ENCODE results near the gene TYRO3.

Gene TYRO3

DNA sequence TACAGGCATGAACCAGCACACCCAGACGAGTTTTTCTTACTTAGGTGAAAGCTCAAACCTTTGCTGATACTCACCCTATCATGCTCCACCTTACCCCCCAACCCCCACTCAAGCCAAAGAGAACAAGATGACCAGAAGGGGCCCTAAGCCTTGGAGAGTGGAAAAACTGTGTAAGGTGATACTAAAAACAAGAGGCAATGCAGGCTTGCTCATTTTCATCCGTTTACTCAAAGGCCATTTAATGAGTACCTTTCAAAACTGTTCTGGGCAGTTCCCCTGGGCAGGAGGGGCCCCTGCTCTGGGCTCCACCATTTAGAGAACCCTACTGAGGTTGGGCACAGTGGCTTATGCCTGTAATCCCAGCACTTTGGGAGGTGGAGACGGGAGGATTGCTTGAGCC, 6.7 kb downstream of the TYRO3 start:
- Histone ChIP-seq H3K23ac (ENCODE audit: low read length) (no peak overlapping the region), H3K9ac (ENCODE audit: low read length) (no peak overlapping the region), H3K27me3 (ENCODE audit: insufficient read depth, low read length) (no peaks in the 10 kb centered on the region), H2BK120ac (ENCODE audit: insufficient read depth, low read length, poor library complexity) (no peak overlapping the region), H3K4ac (ENCODE audit: low read depth, low read length) (no peak overlapping the region), H3K14ac (ENCODE audit: low read length) (no peak overlapping the region), H4K12ac (ENCODE audit: low read depth, low read length) (no peak overlapping the region), H3K27ac (ENCODE audit: low read depth, low read length) (no peak overlapping the region), H3K18ac (ENCODE audit: low read length) (no peak overlapping the region), H3K79me2 (ENCODE audit: control insufficient read depth, insufficient read depth, low read length, poor library complexity) (peaks cover 8% of the 10 kb centered on the region), H3K4me3 (ENCODE audit: low read depth, low read length) (no peak overlapping the region), H3K4me1 (ENCODE audit: control insufficient read depth in 1 of 2, insufficient read depth in 2 of 2, low read length in 2 of 2) (peaks cover 50 to 55% of the 10 kb centered on the region in 2 experiments), H3K4me2 (ENCODE audit: low read length) (no peak overlapping the region), H3K79me1 (ENCODE audit: low read length) (peaks cover 27% of the 10 kb centered on the region), H4K8ac (ENCODE audit: low read depth, low read length) (no peak overlapping the region), H2BK12ac (ENCODE audit: low read length) (peak overlapping the region; percentile 29), H2AFZ (ENCODE audit: insufficient read depth, low read length, poor library complexity) (no peak overlapping the region), H4K91ac (ENCODE audit: low read depth, low read length) (no peak overlapping the region), H2BK5ac (ENCODE audit: low read depth, low read length, poor library complexity) (peak overlapping the region; percentile 37), H3K9me3 (ENCODE audit: insufficient read depth, low read depth, low read length) (no peaks in the 10 kb centered on the region), H3K36me3 (ENCODE audit: control insufficient read depth in 1 of 2, insufficient read depth in 2 of 2, low read length in 2 of 2) (peaks cover 60 to 71% of the 10 kb centered on the region in 2 experiments), H2AK5ac (ENCODE audit: low read length) (no peak overlapping the region)
- no peak for DNase-seq
- WGBS (ENCODE audit: extremely low coverage, insufficient coverage, insufficient read length) = no CpG with 5 or more reads among the region's 3 CpGs

DNA sequence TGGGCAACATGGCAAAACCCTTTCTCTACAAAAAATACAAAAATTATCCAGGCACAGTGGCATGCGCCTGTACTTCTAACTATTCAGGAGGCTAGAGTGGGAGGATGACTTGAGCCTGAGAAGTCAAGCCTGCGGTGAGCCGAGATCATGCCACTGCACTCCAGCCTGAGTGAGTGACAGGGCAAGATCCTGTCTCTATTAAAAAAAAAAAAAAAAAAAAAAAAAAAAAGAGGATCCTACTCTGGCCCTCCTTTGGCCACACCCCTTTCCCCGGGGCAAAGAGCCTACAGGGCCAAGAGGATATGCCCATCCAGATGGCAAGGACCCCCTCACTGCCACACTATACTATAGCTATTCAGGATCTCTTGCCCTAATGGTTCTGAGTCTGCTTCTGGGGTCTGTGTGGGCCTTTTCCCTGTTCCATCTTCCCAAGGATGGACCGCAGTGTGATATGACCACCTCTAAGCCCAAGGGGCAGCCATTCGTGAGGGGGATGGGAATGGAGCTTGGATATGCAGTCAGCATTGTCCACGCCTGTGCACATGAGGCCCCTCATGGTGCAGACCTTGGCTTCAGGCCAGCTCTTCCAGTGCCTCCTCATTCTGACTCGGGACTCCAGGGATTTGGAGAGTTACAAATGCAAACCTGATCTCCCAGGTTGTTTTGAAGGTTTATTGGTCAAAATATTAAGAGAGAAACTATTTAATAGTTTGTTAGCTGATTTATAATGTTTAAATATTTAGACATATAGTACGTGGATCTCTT, 7.3 kb downstream of the TYRO3 start:
- peaks cover 29% of the 10 kb centered on the region for H3K79me1 ChIP-seq (ENCODE audit: low read length)
- WGBS (ENCODE audit: extremely low coverage, insufficient coverage, insufficient read length) = no CpG with 5 or more reads among the region's 9 CpGs
- H2BK12ac ChIP-seq (ENCODE audit: low read length) = peak overlapping the region; percentile 61
- no peak overlapping the region for H3K18ac ChIP-seq (ENCODE audit: low read length)
- no peak overlapping the region for H3K4me3 ChIP-seq (ENCODE audit: low read depth, low read length)
- peak overlapping the region; percentile 30 for H4K8ac ChIP-seq (ENCODE audit: low read depth, low read length)
- H3K14ac ChIP-seq (ENCODE audit: low read length) = peak overlapping the region; percentile 16
- no peak overlapping the region for H4K12ac ChIP-seq (ENCODE audit: low read depth, low read length)
- H4K91ac ChIP-seq (ENCODE audit: low read depth, low read length) = no peak overlapping the region
- DNase-seq = no peak
- no peak overlapping the region for H2AK5ac ChIP-seq (ENCODE audit: low read length)
- H3K27ac ChIP-seq (ENCODE audit: low read depth, low read length) = no peak overlapping the region
- H3K79me2 ChIP-seq (ENCODE audit: control insufficient read depth, insufficient read depth, low read length, poor library complexity) = peaks cover 7% of the 10 kb centered on the region
- H2AFZ ChIP-seq (ENCODE audit: insufficient read depth, low read length, poor library complexity) = no peak overlapping the region
- H3K36me3 ChIP-seq (ENCODE audit: control insufficient read depth in 1 of 2, insufficient read depth in 2 of 2, low read length in 2 of 2) = peaks cover 62 to 73% of the 10 kb centered on the region in 2 experiments
- H3K27me3 ChIP-seq (ENCODE audit: insufficient read depth, low read length) = no peaks in the 10 kb centered on the region
- peaks cover 49 to 54% of the 10 kb centered on the region in 2 experiments for H3K4me1 ChIP-seq (ENCODE audit: control insufficient read depth in 1 of 2, insufficient read depth in 2 of 2, low read length in 2 of 2)
- no peaks in the 10 kb centered on the region for H3K9me3 ChIP-seq (ENCODE audit: insufficient read depth, low read depth, low read length)
- H3K23ac ChIP-seq (ENCODE audit: low read length) = no peak overlapping the region
- no peak overlapping the region for H3K4me2 ChIP-seq (ENCODE audit: low read length)
- no peak overlapping the region for H2BK5ac ChIP-seq (ENCODE audit: low read depth, low read length, poor library complexity)
- H3K4ac ChIP-seq (ENCODE audit: low read depth, low read length) = no peak overlapping the region
- H2BK120ac ChIP-seq (ENCODE audit: insufficient read depth, low read length, poor library complexity) = peak overlapping the region; percentile 1
- H3K9ac ChIP-seq (ENCODE audit: low read length) = no peak overlapping the region

DNA sequence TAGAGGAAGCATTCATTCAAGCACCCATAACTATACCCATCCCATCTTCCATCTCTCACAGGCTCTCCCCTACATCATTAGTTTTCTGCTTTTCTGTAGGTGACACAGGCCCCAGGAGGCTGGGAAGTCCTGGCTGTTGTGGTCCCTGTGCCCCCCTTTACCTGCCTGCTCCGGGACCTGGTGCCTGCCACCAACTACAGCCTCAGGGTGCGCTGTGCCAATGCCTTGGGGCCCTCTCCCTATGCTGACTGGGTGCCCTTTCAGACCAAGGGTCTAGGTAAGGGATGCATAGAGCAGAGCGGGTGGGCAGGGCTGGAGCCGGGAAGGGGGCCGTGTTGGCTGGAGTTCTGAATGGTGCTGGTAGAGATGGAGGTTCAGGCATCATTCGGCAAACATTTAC, 8.2 kb downstream of the TYRO3 start:
- peak overlapping the region; percentile 36 for H3K27ac ChIP-seq (ENCODE audit: low read depth, low read length)
- DNase-seq = no peak
- H3K36me3 ChIP-seq (ENCODE audit: control insufficient read depth in 1 of 2, insufficient read depth in 2 of 2, low read length in 2 of 2) = peaks cover 61 to 75% of the 10 kb centered on the region in 2 experiments

DNA sequence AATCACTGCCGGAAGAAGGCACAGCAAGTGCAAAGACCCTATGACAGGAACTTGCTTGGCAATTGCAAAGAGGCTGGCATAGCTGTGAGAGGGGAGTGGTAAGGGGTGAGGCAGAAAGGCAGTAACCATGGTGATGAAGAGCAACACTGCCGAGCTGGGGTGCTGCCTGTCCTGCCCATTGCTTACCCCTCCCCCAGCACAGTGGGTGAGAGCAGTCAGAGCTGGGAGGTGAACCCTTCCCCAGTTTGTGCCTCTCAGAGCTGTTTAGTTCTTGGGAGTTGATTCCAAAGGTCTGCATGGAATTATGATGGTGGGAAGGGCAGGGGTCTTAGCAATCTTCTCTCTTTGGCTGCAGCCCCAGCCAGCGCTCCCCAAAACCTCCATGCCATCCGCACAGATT, 8.8 kb downstream of the TYRO3 start:
- Histone ChIP-seq H3K27ac (ENCODE audit: low read depth, low read length) (peak overlapping the region; percentile 93), H3K18ac (ENCODE audit: low read length) (peak overlapping the region; percentile 43), H3K23ac (ENCODE audit: low read length) (no peak overlapping the region), H4K8ac (ENCODE audit: low read depth, low read length) (peak overlapping the region; percentile 70), H3K4ac (ENCODE audit: low read depth, low read length) (peak overlapping the region; percentile 42), H3K9ac (ENCODE audit: low read length) (no peak overlapping the region), H3K9me3 (ENCODE audit: insufficient read depth, low read depth, low read length) (no peaks in the 10 kb centered on the region), H2AFZ (ENCODE audit: insufficient read depth, low read length, poor library complexity) (no peak overlapping the region), H2AK5ac (ENCODE audit: low read length) (peak overlapping the region; percentile 32), H3K4me2 (ENCODE audit: low read length) (peak overlapping the region; percentile 58), H4K91ac (ENCODE audit: low read depth, low read length) (peak overlapping the region; percentile 94), H3K14ac (ENCODE audit: low read length) (peak overlapping the region; percentile 30), H2BK5ac (ENCODE audit: low read depth, low read length, poor library complexity) (peak overlapping the region; percentile 86), H3K4me3 (ENCODE audit: low read depth, low read length) (no peak overlapping the region), H4K12ac (ENCODE audit: low read depth, low read length) (peak overlapping the region; percentile 1), H3K79me2 (ENCODE audit: control insufficient read depth, insufficient read depth, low read length, poor library complexity) (peaks cover 6% of the 10 kb centered on the region), H3K79me1 (ENCODE audit: low read length) (peaks cover 27% of the 10 kb centered on the region), H3K4me1 (ENCODE audit: control insufficient read depth in 1 of 2, insufficient read depth in 2 of 2, low read length in 2 of 2) (peaks cover 36 to 45% of the 10 kb centered on the region in 2 experiments), H2BK120ac (ENCODE audit: insufficient read depth, low read length, poor library complexity) (peak overlapping the region; percentile 92), H3K36me3 (ENCODE audit: control insufficient read depth in 1 of 2, insufficient read depth in 2 of 2, low read length in 2 of 2) (peaks cover 61 to 75% of the 10 kb centered on the region in 2 experiments), H3K27me3 (ENCODE audit: insufficient read depth, low read length) (no peaks in the 10 kb centered on the region), H2BK12ac (ENCODE audit: low read length) (peak overlapping the region; percentile 16)
- no CpG with 5 or more reads among the region's 4 CpGs for WGBS (ENCODE audit: extremely low coverage, insufficient coverage, insufficient read length)
- DNase-seq = no peak

More for the DNA sequence above, 8.2 kb downstream of the TYRO3 start:
- Histone ChIP-seq H3K4me1 (ENCODE audit: control insufficient read depth in 1 of 2, insufficient read depth in 2 of 2, low read length in 2 of 2) (peaks cover 42 to 49% of the 10 kb centered on the region in 2 experiments), H3K79me1 (ENCODE audit: low read length) (peaks cover 29% of the 10 kb centered on the region), H2BK5ac (ENCODE audit: low read depth, low read length, poor library complexity) (no peak overlapping the region), H3K4me3 (ENCODE audit: low read depth, low read length) (no peak overlapping the region), H4K91ac (ENCODE audit: low read depth, low read length) (peak overlapping the region; percentile 52), H3K79me2 (ENCODE audit: control insufficient read depth, insufficient read depth, low read length, poor library complexity) (peaks cover 6% of the 10 kb centered on the region), H3K27me3 (ENCODE audit: insufficient read depth, low read length) (no peaks in the 10 kb centered on the region), H2BK12ac (ENCODE audit: low read length) (peak overlapping the region; percentile 37), H4K12ac (ENCODE audit: low read depth, low read length) (no peak overlapping the region), H3K18ac (ENCODE audit: low read length) (no peak overlapping the region), H3K9ac (ENCODE audit: low read length) (no peak overlapping the region), H3K4me2 (ENCODE audit: low read length) (no peak overlapping the region), H3K4ac (ENCODE audit: low read depth, low read length) (no peak overlapping the region), H3K23ac (ENCODE audit: low read length) (no peak overlapping the region), H2AK5ac (ENCODE audit: low read length) (no peak overlapping the region), H3K14ac (ENCODE audit: low read length) (peak overlapping the region; percentile 9), H2BK120ac (ENCODE audit: insufficient read depth, low read length, poor library complexity) (peak overlapping the region; percentile 9), H4K8ac (ENCODE audit: low read depth, low read length) (no peak overlapping the region), H3K9me3 (ENCODE audit: insufficient read depth, low read depth, low read length) (no peaks in the 10 kb centered on the region), H2AFZ (ENCODE audit: insufficient read depth, low read length, poor library complexity) (no peak overlapping the region)
- no CpG with 5 or more reads among the region's 6 CpGs for WGBS (ENCODE audit: extremely low coverage, insufficient coverage, insufficient read length)
